ENCODE data around the gene LMX1B. TPM values are rescaled to one million over a fixed set of nuclear protein-coding genes. Genes with fewer than 3 reads are reported as not detected.
A peak's percentile ranks its signal among the peaks of the same experiment; 100 is the strongest.

Gene LMX1B
- total RNA-seq, 2 donors from 2014 or later, result 0.74 to 1.3 TPM

- Histone ChIP-seq H3K4me3 (no peak overlapping the region), H3K4me1 (peaks cover 0 to 16% of the 10 kb centered on the region in 2 donors), H3K27ac (no peak overlapping the region), H3K36me3 (no peaks in the 10 kb centered on the region), H3K27me3 (no peaks in the 10 kb centered on the region), H3K9me3 (no peaks in the 10 kb centered on the region)
- DNase-seq (ENCODE audit: low spot score), result no peak
- TF ChIP-seq CTCF (IDR thresholded peaks at IDR 0.05), result no peak
Measured at GRCh38 chr9:126720036-126720435, 106.3 kb downstream of the LMX1B start.

- no peak overlapping the region for H3K27ac ChIP-seq
- H3K9me3 ChIP-seq, result no peaks in the 10 kb centered on the region
- DNase-seq (ENCODE audit: low spot score), result peak; percentile 52
- H3K27me3 ChIP-seq, result no peaks in the 10 kb centered on the region
- peaks cover 0 to 16% of the 10 kb centered on the region in 2 donors for H3K4me1 ChIP-seq
- no peak overlapping the region for H3K4me3 ChIP-seq
- no peak for TF ChIP-seq CTCF (IDR thresholded peaks at IDR 0.05)
- no peaks in the 10 kb centered on the region for H3K36me3 ChIP-seq
Measured at GRCh38 chr9:126720661-126721563, 107.2 kb downstream of the LMX1B start.

GRCh38 chr9:126721564-126721981, 107.8 kb downstream of the LMX1B start:
- TF ChIP-seq CTCF (IDR thresholded peaks at IDR 0.05), result no peak
- Histone ChIP-seq H3K9me3 (no peaks in the 10 kb centered on the region), H3K4me3 (no peak overlapping the region), H3K4me1 (peaks cover 0 to 16% of the 10 kb centered on the region in 2 donors), H3K27me3 (no peaks in the 10 kb centered on the region), H3K27ac (no peak overlapping the region), H3K36me3 (no peaks in the 10 kb centered on the region)
- DNase-seq (ENCODE audit: low spot score), result peak; percentile 43

- peaks cover 0 to 16% of the 10 kb centered on the region in 2 donors for H3K4me1 ChIP-seq
- no peak for TF ChIP-seq CTCF (IDR thresholded peaks at IDR 0.05)
- no peaks in the 10 kb centered on the region for H3K27me3 ChIP-seq
- H3K27ac ChIP-seq, result peak overlapping the region; percentile 72 to 76
- peak overlapping the region; percentile 49 to 71 for H3K4me3 ChIP-seq
- DNase-seq (ENCODE audit: low spot score), result no peak
- no peaks in the 10 kb centered on the region for H3K9me3 ChIP-seq
- H3K36me3 ChIP-seq, result no peaks in the 10 kb centered on the region
Measured at GRCh38 chr9:126722252-126722921, 108.7 kb downstream of the LMX1B start.

- no peak for DNase-seq (ENCODE audit: low spot score)
- H3K4me3 ChIP-seq, result peak overlapping the region; percentile 49 to 71
- H3K4me1 ChIP-seq, result peaks cover 0 to 16% of the 10 kb centered on the region in 2 donors
- peak overlapping the region; percentile 72 to 76 for H3K27ac ChIP-seq
- no peaks in the 10 kb centered on the region for H3K27me3 ChIP-seq
- no peaks in the 10 kb centered on the region for H3K36me3 ChIP-seq
- H3K9me3 ChIP-seq, result no peaks in the 10 kb centered on the region
- no peak for TF ChIP-seq CTCF (IDR thresholded peaks at IDR 0.05)
Measured at GRCh38 chr9:126722922-126723806, 109.4 kb downstream of the LMX1B start.

Data from right atrium auricular region (tissue), 2 donors.